ENCODE data around the gene KCNH1. TPM values are rescaled to one million over a fixed set of nuclear protein-coding genes. Genes with fewer than 3 reads are reported as not detected.

The KCNH1 gene
- total RNA-seq, 2 donors from 2014 or later = 0.40 to 0.64 TPM

- no peak for DNase-seq
- intact Hi-C loops (cut with DNase I) = no loop called here
- Histone ChIP-seq H3K9me3 (no peaks in the 10 kb centered on the region), H3K36me3 (no peaks in the 10 kb centered on the region), H3K4me3 (no peak overlapping the region), H3K4me1 (no peaks in the 10 kb centered on the region), H3K9ac (ENCODE audit: low read depth in 2 of 2, low read length in 2 of 2) (no peak overlapping the region), H3K27ac (no peak overlapping the region), H3K27me3 (no peaks in the 10 kb centered on the region)
- TF ChIP-seq, protein P1, sequence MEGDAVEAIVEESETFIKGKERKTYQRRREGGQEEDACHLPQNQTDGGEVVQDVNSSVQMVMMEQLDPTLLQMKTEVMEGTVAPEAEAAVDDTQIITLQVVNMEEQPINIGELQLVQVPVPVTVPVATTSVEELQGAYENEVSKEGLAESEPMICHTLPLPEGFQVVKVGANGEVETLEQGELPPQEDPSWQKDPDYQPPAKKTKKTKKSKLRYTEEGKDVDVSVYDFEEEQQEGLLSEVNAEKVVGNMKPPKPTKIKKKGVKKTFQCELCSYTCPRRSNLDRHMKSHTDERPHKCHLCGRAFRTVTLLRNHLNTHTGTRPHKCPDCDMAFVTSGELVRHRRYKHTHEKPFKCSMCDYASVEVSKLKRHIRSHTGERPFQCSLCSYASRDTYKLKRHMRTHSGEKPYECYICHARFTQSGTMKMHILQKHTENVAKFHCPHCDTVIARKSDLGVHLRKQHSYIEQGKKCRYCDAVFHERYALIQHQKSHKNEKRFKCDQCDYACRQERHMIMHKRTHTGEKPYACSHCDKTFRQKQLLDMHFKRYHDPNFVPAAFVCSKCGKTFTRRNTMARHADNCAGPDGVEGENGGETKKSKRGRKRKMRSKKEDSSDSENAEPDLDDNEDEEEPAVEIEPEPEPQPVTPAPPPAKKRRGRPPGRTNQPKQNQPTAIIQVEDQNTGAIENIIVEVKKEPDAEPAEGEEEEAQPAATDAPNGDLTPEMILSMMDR (IDR thresholded peaks at IDR 0.05) = no peak
Observed at GRCh38 chr1:210822241-210822640, 311.7 kb downstream of the KCNH1 start.

DNA sequence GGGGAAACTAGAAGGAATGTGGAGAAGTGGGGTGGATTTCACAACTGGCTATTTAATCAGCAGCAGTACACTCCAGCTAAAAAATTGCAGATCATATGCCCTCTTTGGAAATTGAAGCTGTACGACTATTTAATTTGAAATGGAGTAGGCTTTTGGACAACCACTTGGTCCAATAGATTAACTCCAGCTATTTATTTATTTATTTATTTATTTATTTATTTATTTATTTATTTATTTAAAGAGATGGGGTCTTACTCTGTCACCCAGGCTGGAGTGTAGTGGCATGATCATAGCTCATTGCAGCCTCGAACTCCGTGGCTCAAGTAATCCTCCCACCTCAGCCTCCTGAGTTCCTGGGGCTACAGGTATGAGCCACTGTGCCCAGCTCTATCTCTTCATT is 312.3 kb downstream of the KCNH1 start:
- TF ChIP-seq, protein P1 (IDR thresholded peaks at IDR 0.05) = no peak
- no peak overlapping the region for H3K9ac ChIP-seq (ENCODE audit: low read depth in 2 of 2, low read length in 2 of 2)
- H3K4me3 ChIP-seq = no peak overlapping the region
- no peaks in the 10 kb centered on the region for H3K27me3 ChIP-seq
- H3K36me3 ChIP-seq = no peaks in the 10 kb centered on the region
- DNase-seq = no peak
- H3K4me1 ChIP-seq = no peaks in the 10 kb centered on the region
- no peaks in the 10 kb centered on the region for H3K9me3 ChIP-seq
- intact Hi-C loops (cut with DNase I) = no loop called here
- H3K27ac ChIP-seq = no peak overlapping the region

- Histone ChIP-seq H3K4me3 (no peak overlapping the region), H3K4me1 (no peaks in the 10 kb centered on the region), H3K9me3 (no peaks in the 10 kb centered on the region), H3K27ac (no peak overlapping the region), H3K9ac (ENCODE audit: low read depth in 2 of 2, low read length in 2 of 2) (no peak overlapping the region), H3K36me3 (no peaks in the 10 kb centered on the region), H3K27me3 (no peaks in the 10 kb centered on the region)
- no peak for DNase-seq
- intact Hi-C loops (cut with DNase I) = no loop called here
- TF ChIP-seq, protein P1 (IDR thresholded peaks at IDR 0.05) = no peak
Observed at GRCh38 chr1:210819266-210819665, 314.7 kb downstream of the KCNH1 start.

- no peak overlapping the region for H3K4me3 ChIP-seq
- H3K27ac ChIP-seq = no peak overlapping the region
- H3K9me3 ChIP-seq = no peaks in the 10 kb centered on the region
- TF ChIP-seq, protein P1 (IDR thresholded peaks at IDR 0.05) = no peak
- no peak overlapping the region for H3K9ac ChIP-seq (ENCODE audit: low read depth in 2 of 2, low read length in 2 of 2)
- intact Hi-C loops (cut with DNase I) = no loop called here
- H3K4me1 ChIP-seq = no peaks in the 10 kb centered on the region
- H3K27me3 ChIP-seq = no peaks in the 10 kb centered on the region
- H3K36me3 ChIP-seq = no peaks in the 10 kb centered on the region
- DNase-seq = no peak
Observed at GRCh38 chr1:210817385-210818275, 316.3 kb downstream of the KCNH1 start.

GRCh38 chr1:210815641-210816550 is 318.1 kb downstream of the KCNH1 start:
- Histone ChIP-seq H3K4me1 (no peaks in the 10 kb centered on the region), H3K9ac (ENCODE audit: low read depth in 2 of 2, low read length in 2 of 2) (no peak overlapping the region), H3K9me3 (no peaks in the 10 kb centered on the region), H3K27me3 (no peaks in the 10 kb centered on the region), H3K27ac (no peak overlapping the region), H3K4me3 (no peak overlapping the region), H3K36me3 (no peaks in the 10 kb centered on the region)
- intact Hi-C loops (cut with DNase I) = no loop called here
- TF ChIP-seq, protein P1 (IDR thresholded peaks at IDR 0.05) = no peak
- no peak for DNase-seq
